Activated T-helper 1 cell treated with Interleukin-2 at 50 U/mL for 16 hours (primary cell): ENCODE data around the gene SAMD10.
"Not testable (repeated sequence)": the region's sequence is repeated elsewhere in the genome, so short reads cannot be mapped to it uniquely, and the experiment has no call there.

Experiments
- DNase-seq: peaks from one replicate; pipeline ENCODE4 v3.0.0-alpha.2; 2020; ENCODE audit warnings: low read depth

SAMD10 gene

DNA sequence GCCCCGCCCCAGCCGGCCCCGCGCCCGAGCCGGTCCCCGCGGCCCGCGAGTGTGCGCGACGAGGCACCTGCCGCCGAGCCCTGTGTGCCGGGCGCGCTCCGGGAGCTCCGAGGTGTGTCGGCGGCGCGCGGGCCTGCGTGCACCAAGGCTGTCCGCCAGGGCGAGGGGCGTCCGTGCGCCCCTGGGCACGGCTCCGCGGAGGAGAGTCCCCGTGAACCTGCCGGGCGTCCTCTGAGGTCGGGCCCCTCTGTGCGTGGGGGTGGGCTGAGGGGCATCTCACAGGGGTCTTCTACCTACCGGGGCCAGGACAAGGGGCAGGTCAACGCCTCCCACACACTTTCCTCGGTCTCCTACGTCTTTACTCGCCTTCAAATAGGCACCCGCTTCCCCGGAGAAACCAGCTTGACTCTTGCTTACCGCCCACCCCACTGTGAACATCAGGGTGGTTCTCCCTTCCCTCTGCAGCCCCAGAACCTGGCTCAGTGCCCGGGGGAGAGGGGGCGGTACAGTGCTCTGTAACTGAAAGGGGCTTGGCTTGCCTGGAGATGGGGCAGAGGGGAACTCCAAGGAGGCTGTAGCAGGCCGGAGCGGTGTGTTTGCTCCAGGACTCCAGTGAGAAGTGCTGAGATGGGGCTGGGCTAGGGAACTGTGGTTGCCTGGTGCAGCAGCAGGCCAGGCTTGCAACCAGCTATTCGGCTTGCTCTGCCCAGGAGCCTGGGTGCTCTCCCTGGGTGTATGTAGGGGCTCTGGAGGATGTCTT lies at the start of gene SAMD10:
SAMD10 (minus strand) TSS at position 86 of the 760 bp plus-strand sequence. CDS start 175 bp downstream, outside the sequence.
- DNase-seq = peak; percentile 49

- no peak for DNase-seq
These were observed 48.7 kb upstream of the SAMD10 start for GRCh38 chr20:64027981-64028685.

DNA sequence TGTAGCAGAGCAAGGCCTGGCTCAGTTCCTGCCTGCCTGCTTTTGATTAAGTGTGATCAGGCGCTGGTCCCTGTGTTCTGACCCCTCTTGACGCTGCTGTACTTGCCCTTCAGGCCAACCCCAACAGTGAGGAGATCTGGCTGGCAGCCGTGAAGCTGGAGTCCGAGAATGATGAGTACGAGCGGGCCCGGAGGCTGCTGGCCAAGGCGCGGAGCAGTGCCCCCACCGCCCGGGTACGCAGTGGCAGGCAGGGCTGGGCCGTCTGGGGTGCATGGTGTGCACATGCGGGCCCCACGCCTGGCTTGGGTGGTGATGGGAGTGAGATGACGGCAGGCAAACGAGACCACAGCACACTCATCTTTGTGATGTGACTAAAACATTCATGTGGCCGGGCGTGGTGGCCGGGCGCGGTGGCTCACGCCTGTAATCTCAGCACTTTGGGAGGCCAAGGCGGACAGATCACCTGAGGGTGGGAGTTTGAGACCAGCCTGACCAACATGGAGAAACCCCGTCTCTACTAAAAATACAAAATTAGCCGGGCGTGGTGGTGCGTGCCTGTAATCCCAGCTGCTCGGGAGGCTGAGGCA lies 46.5 kb upstream of the SAMD10 start:
- no peak for DNase-seq

GRCh38 chr20:64025101-64025825 lies 45.8 kb upstream of the SAMD10 start:
- DNase-seq = no peak

DNA sequence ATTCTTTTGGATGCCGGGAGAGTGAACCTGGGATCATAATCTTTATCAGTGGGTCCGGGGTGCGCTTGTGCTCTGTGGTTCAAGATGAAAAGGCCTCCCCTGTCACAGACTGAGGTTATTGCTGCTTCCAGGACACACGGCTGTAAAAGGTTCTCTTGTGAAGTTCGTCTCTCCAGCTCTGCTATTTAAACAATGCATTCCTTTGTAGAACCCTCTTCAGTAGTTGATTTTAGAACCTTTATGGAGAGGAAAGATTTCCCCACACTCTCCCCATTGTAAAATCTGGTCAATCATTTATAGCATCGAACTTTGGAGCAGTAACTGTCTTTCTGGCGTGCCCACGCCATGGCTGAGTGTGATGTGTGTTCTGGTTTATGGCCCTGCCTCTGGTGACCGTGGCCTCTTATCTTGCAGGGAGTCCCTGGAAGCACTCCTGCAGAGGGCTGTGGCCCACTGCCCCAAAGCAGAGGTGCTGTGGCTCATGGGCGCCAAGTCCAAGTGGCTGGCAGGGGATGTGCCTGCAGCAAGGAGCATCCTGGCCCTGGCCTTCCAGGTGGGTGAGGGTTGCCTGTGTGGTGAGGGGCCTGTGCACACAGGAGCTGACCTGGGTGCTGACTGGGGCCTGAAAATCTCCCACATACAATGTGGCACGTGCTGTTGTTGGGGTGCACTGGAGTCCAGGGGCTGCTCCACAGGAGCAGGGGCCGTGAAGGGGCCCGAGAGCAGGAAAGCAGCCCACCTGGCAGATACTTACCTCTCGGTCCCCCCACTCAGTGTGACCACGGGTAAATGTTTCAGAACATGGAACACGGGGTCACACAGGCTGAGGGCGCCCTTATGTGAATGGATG lies 44.9 kb upstream of the SAMD10 start:
- DNase-seq = no peak

- DNase-seq = no peak
These were observed 44.1 kb upstream of the SAMD10 start for GRCh38 chr20:64023361-64024140.

GRCh38 chr20:64022671-64023360 lies 43.4 kb upstream of the SAMD10 start:
- no peak for DNase-seq

- no peak for DNase-seq
These were observed 41.9 kb upstream of the SAMD10 start for GRCh38 chr20:64021124-64021975.

DNA sequence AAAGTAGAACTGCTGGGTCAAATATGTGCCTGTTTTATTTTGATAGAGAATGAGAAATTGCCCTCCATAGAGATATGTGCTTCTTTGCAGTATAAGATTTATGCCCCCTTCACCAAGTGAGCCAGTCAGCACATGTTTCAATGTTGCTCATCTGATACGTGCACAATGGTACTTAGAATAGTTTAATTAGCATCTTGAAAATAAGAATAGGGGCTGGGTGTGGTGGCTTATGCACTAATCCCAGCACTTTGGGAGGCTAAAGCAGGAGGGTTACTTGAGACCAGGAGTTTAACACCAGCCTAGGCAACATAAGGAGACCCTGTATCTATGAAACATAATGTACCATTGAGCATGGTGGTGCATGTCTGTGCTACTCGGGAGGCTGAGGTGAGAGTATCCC lies 36.2 kb upstream of the SAMD10 start:
- DNase-seq = no peak

DNA sequence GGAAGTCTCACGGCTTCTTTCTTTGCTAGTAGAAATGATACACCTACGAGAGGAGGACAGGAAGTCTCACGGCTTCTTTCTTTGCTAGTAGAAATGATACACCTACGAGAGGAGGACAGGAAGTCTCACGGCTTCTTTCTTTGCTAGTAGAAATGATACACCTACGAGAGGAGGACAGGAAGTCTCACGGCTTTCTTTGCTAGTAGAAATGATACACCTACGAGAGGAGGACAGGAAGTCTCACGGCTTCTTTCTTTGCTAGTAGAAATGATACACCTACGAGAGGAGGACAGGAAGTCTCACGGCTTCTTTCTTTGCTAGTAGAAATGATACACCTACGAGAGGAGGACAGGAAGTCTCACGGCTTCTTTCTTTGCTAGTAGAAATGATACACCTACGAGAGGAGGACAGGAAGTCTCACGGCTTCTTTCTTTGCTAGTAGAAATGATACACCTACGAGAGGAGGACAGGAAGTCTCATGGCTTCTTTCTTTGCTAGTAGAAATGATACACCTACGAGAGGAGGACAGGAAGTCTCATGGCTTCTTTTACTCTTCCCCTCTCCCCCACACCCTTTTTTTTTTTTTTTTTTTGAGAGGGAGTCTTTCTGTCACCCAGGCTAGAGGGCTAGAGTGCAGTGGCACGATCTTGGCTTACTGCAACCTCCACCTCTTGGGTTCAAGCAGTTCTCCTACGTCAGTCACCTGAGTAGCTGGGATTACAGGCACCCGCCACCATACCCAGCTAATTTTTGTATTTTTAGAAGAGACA lies 33.1 kb upstream of the SAMD10 start:
- not testable (repeated sequence) for DNase-seq

GRCh38 chr20:64011366-64011779 lies 31.9 kb upstream of the SAMD10 start:
- DNase-seq = no peak

DNA sequence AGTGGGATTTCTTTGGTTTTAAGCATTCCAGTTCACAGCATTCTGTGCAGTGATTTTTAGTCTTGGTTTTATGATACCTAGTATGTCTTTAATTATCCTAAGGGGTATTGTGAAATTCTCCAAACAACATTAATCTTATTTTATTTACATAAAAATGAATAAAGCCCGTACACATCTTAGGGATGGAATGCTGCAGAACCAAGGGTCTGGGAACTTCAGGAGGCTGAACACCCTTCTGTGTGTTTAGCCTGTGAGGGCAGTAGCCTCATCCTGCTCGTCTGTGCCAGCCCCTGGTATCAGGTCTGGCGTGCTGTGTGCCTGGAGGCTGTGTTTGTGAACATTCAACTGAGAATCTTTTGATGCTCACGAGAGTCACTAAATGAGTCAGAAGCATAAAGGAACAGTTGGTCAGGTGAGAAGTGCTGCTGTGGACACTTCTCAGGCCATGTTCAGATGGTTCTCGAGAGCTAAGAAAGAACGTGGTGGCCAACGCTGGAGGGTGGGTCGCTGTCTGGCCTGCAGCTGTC lies 31.3 kb upstream of the SAMD10 start:
- DNase-seq = no peak

DNA sequence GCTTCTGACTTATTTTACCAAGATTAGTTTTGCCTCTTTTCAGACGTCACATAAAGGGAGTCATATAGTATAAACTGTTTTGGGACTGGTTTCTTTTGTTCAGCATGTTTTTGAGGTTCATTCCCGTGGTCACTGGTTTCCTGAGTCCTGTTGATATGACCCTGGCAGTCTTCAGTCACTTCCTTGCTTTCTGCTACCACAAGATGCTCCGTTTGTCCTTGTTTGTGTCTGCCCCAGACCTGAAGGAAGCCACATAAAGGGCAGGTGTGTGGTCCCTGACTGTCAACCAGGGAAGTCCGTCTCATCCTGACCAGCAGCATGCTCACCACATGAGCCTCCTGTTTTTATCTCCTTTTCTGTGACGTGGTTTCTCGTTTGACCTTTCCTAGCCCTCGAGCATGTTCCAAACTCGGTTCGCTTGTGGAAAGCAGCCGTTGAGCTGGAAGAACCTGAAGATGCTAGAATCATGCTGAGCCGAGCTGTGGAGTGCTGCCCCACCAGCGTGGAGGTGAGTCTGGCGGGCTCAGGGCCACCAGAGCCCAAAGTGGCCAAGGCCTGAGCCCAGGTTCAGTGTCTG lies 30.5 kb upstream of the SAMD10 start:
- DNase-seq = no peak

GRCh38 chr20:64006902-64007301 lies 27.5 kb upstream of the SAMD10 start:
- DNase-seq = no peak

DNA sequence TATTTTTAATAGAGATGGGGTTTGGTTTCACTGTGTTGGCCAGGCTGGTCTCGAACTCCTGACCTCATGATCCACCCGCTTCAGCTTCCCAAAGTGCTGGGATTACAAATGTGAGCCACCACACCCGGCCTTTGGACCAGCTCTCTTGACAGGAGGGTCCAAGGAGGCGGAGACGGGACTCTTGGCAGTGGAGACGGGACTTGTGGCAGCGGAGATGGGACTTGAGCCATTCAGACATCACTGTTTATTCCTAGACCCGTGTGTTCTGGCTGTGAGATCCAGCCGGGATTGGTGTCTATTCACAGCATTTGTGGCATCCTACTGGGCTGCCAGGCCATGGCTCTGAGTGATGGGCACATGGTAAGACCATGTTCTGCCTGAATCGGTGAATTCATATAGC lies 27.0 kb upstream of the SAMD10 start:
- no peak for DNase-seq

DNA sequence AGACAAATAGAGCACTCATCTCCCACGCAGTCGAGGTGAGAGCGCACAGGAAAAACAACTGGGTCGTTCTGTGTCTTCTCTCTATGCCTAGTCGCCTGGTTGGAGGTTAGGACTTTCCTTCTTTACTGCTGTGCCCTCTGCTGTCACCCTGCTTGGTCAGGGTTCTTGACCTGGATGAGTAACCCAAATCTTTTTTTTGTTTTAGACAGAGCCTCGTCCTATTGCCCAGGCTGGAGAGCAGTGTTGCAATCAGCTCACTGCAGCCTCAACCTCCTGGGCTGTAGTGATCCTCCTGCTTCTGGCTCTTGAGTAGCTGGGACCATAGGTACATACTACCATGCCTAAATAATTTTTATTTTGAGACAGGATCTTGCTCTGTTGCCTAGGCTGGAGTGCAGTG lies 26.0 kb upstream of the SAMD10 start:
- no peak for DNase-seq

- DNase-seq = no peak
These were observed 24.7 kb upstream of the SAMD10 start for GRCh38 chr20:64003960-64004725.
